SJCRH30 (cell line): Measurements from ENCODE around the gene LRRTM4. TPM values are rescaled to one million over a fixed set of nuclear protein-coding genes. Genes with fewer than 3 reads are reported as not detected.

ENCODE experiments used
- DNase-seq, 2 experiments: peaks; one replicate each; pipeline ENCODE4 v3.0.0-alpha.2; 2015 to 2020
- H3K27ac ChIP-seq: fragments of 250-450 bp; sonication (Bioruptor Pico); 2 replicates; pipeline ENCODE4 v1.5.1; 2020; ENCODE audit warnings: mild to moderate bottlenecking, moderate library complexity
- H3K27me3 ChIP-seq: fragments of 250-450 bp; sonication (Bioruptor Pico); 2 replicates; pipeline ENCODE4 v1.5.1; 2020; ENCODE audit warnings: mild to moderate bottlenecking, moderate library complexity
- H3K36me3 ChIP-seq: fragments of 250-450 bp; sonication (Bioruptor Pico); 2 replicates; pipeline ENCODE4 v1.5.1; 2020; ENCODE audit warnings: mild to moderate bottlenecking, moderate library complexity
- H3K4me1 ChIP-seq: fragments of 250-450 bp; sonication (Bioruptor Pico); 2 replicates; pipeline ENCODE4 v1.5.1; 2020; ENCODE audit warnings: mild to moderate bottlenecking, moderate library complexity
- H3K4me3 ChIP-seq: fragments of 250-450 bp; sonication (Bioruptor Pico); 2 replicates; pipeline ENCODE4 v1.5.1; 2020; ENCODE audit warnings: mild to moderate bottlenecking, moderate library complexity
- H3K9me3 ChIP-seq: fragments of 250-450 bp; sonication (Bioruptor Pico); replicated peaks from 2 replicates; pipeline ENCODE4 v1.5.1; 2020; ENCODE audit warnings: mild to moderate bottlenecking, moderate library complexity
- total RNA-seq: library from RNA; depleted of rRNA; stranded (reverse); fragments of >200 nt; shearing (Covaris generic); gene quantifications from 2 replicates; pipeline ENCODE4 v1.2.3, GENCODE V29; 2014

LRRTM4 gene
- total RNA-seq, 1 experiment from 2014 or later, result not detected

GRCh38 chr2:77013953-77014352, 508.2 kb downstream of the LRRTM4 start:
- no peak for DNase-seq
- H3K27ac ChIP-seq, result no peak overlapping the region
- H3K27me3 ChIP-seq, result no peaks in the 10 kb centered on the region
- no peaks in the 10 kb centered on the region for H3K4me1 ChIP-seq
- no peak overlapping the region for H3K4me3 ChIP-seq
- no peaks in the 10 kb centered on the region for H3K36me3 ChIP-seq
- no peaks in the 10 kb centered on the region for H3K9me3 ChIP-seq

GRCh38 chr2:77013457-77013856, 508.7 kb downstream of the LRRTM4 start:
- Histone ChIP-seq H3K36me3 (no peaks in the 10 kb centered on the region), H3K27ac (no peak overlapping the region), H3K9me3 (no peaks in the 10 kb centered on the region), H3K4me3 (no peak overlapping the region), H3K27me3 (no peaks in the 10 kb centered on the region), H3K4me1 (no peaks in the 10 kb centered on the region)
- no peak for DNase-seq

- Histone ChIP-seq H3K4me3 (no peak overlapping the region), H3K9me3 (no peaks in the 10 kb centered on the region), H3K27ac (no peak overlapping the region), H3K27me3 (no peaks in the 10 kb centered on the region), H3K36me3 (no peaks in the 10 kb centered on the region), H3K4me1 (no peaks in the 10 kb centered on the region)
- no peak for DNase-seq
Observed at GRCh38 chr2:77009307-77009706, 512.9 kb downstream of the LRRTM4 start.

DNA sequence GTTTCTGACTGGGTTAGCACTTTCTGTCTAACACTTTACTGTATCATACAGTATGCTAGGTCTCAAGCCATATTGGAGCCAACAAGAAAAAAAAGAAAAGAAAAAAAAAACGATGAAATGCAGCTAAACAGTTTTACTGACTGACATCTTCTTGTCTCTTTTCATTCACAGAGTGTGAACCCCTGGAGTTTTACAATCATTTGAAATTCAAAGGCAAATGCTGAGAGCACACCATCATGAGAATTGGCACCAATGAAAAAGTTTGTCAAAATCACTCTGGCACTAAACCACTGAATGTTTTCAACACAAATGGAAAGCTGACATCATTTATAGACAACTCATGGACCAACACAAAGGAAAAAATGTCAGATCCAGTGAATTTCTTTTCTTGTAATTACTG, 513.3 kb downstream of the LRRTM4 start:
- DNase-seq, result no peak
- no peak overlapping the region for H3K4me3 ChIP-seq
- H3K4me1 ChIP-seq, result no peaks in the 10 kb centered on the region
- no peaks in the 10 kb centered on the region for H3K27me3 ChIP-seq
- H3K9me3 ChIP-seq, result no peaks in the 10 kb centered on the region
- no peaks in the 10 kb centered on the region for H3K36me3 ChIP-seq
- H3K27ac ChIP-seq, result no peak overlapping the region

DNA sequence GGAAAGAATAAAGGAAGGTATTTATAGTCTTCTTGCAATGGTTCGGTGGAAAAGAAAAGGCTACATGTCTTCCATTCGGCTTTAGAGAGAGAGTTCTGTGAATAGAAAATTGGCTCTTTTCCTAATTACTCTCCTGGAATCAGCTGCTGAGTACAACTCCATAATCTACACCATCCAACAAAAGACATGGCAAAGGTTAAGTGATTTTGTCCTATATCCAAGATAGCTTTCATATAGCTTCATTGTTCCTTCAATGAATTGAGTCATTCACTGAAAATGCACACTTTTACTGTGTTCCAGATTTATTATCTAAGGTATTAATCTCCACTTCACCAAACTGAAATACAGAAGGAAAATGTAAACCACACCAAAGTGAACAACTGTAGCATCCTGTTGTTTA, 514.5 kb downstream of the LRRTM4 start:
- Histone ChIP-seq H3K27me3 (no peaks in the 10 kb centered on the region), H3K4me3 (no peak overlapping the region), H3K27ac (no peak overlapping the region), H3K4me1 (no peaks in the 10 kb centered on the region), H3K9me3 (no peaks in the 10 kb centered on the region), H3K36me3 (no peaks in the 10 kb centered on the region)
- no peak for DNase-seq

DNA sequence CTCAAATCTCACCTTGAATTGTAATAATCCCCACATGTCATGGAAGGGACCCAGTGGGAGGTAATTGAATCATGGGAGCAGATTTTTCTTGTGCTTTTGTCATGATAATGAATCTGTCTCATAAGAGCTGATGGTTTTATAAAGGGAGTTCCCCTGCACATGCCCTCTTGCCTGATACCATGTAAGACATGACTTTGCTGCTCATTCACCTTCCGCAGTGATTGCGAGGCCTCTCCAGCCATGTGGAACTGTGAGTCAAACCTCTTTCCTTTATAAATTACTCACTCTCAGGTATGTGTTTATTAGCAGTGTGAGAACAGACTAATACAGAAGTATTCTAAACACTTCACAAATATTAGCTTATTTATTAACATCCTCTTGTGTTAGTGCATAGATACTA, 516.7 kb downstream of the LRRTM4 start:
- no peaks in the 10 kb centered on the region for H3K9me3 ChIP-seq
- no peaks in the 10 kb centered on the region for H3K4me1 ChIP-seq
- no peak for DNase-seq
- no peaks in the 10 kb centered on the region for H3K27me3 ChIP-seq
- no peak overlapping the region for H3K27ac ChIP-seq
- H3K36me3 ChIP-seq, result no peaks in the 10 kb centered on the region
- no peak overlapping the region for H3K4me3 ChIP-seq

GRCh38 chr2:77001895-77002294, 520.3 kb downstream of the LRRTM4 start:
- Histone ChIP-seq H3K4me1 (no peaks in the 10 kb centered on the region), H3K27me3 (no peaks in the 10 kb centered on the region), H3K9me3 (no peaks in the 10 kb centered on the region), H3K36me3 (no peaks in the 10 kb centered on the region), H3K4me3 (no peak overlapping the region), H3K27ac (no peak overlapping the region)
- no peak for DNase-seq

DNA sequence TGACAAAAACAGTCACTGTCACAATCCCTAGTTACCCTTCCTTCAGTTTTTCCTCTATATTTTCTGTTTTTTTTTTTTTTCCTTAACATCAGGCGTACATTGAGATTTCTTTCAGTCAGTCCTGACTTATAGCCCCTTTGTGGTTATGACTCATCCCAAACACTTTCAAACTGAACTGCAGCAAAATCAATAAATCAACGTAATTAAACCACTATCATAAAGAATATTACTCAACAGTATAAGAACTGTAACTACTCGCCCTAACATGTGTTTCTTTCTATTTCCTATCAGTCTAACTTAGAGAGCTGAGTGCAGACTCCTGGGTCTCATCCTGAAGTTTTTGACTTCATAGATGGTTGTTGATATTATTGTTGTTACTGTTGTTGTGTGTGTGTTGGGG, 523.5 kb downstream of the LRRTM4 start:
- H3K9me3 ChIP-seq, result no peaks in the 10 kb centered on the region
- no peak overlapping the region for H3K27ac ChIP-seq
- no peak overlapping the region for H3K4me3 ChIP-seq
- H3K27me3 ChIP-seq, result no peaks in the 10 kb centered on the region
- no peaks in the 10 kb centered on the region for H3K4me1 ChIP-seq
- DNase-seq, result no peak
- no peaks in the 10 kb centered on the region for H3K36me3 ChIP-seq

DNA sequence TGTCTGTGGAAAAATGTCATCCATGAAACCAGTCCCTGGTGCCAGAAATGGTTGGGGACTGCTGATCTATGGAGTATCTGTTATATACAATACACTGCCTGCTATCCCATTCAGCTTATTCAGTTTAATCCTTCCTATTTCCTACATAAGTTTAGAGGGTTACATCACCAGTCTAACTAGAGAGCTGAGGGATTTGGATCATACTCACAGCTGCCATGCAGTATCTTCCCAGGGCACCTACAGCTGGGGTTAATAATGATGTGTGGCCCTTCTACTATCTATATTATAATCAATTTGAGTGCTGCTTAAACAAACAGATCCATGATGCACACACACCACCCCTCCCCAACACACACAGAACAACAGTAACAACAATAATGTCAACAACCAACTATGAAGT, 524.0 kb downstream of the LRRTM4 start:
- H3K4me3 ChIP-seq, result no peak overlapping the region
- no peaks in the 10 kb centered on the region for H3K4me1 ChIP-seq
- no peaks in the 10 kb centered on the region for H3K36me3 ChIP-seq
- peak in 1 of 2 experiments; percentile 12 for DNase-seq
- no peaks in the 10 kb centered on the region for H3K27me3 ChIP-seq
- H3K27ac ChIP-seq, result no peak overlapping the region
- no peaks in the 10 kb centered on the region for H3K9me3 ChIP-seq

DNA sequence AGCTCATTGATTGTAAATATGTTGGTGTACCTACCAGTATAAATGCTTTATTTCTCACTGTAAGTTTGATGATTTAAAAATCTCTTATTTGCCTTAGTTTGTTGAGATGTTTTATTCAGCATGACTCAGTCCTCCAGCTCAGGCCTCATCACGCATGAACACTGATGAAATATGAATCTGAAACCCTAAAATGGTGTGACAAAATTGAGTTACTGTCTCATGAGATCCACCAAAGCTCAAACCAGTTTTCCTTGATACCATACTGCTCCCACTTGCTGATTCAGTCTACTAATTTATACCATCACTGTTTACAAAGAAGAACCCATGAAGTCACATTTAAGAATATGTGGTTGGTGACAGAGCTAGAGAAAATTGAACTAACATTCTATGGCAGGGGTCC, 524.9 kb downstream of the LRRTM4 start:
- Histone ChIP-seq H3K9me3 (no peaks in the 10 kb centered on the region), H3K4me3 (no peak overlapping the region), H3K27ac (no peak overlapping the region), H3K4me1 (no peaks in the 10 kb centered on the region), H3K27me3 (no peaks in the 10 kb centered on the region), H3K36me3 (no peaks in the 10 kb centered on the region)
- no peak for DNase-seq

GRCh38 chr2:76985387-76986136, 536.6 kb downstream of the LRRTM4 start:
- H3K27ac ChIP-seq, result no peak overlapping the region
- no peaks in the 10 kb centered on the region for H3K27me3 ChIP-seq
- H3K36me3 ChIP-seq, result no peaks in the 10 kb centered on the region
- H3K4me1 ChIP-seq, result no peaks in the 10 kb centered on the region
- DNase-seq, result no peak
- H3K4me3 ChIP-seq, result no peak overlapping the region
- H3K9me3 ChIP-seq, result no peaks in the 10 kb centered on the region

- DNase-seq, result no peak
- H3K4me1 ChIP-seq, result no peaks in the 10 kb centered on the region
- no peak overlapping the region for H3K27ac ChIP-seq
- no peaks in the 10 kb centered on the region for H3K36me3 ChIP-seq
- H3K4me3 ChIP-seq, result no peak overlapping the region
- no peaks in the 10 kb centered on the region for H3K27me3 ChIP-seq
- H3K9me3 ChIP-seq, result no peaks in the 10 kb centered on the region
Observed at GRCh38 chr2:76984359-76984758, 537.8 kb downstream of the LRRTM4 start.

- no peaks in the 10 kb centered on the region for H3K36me3 ChIP-seq
- no peaks in the 10 kb centered on the region for H3K27me3 ChIP-seq
- no peak overlapping the region for H3K27ac ChIP-seq
- DNase-seq, result no peak
- no peaks in the 10 kb centered on the region; the same call in 1 of the 2 replicates for H3K9me3 ChIP-seq
- no peak overlapping the region for H3K4me3 ChIP-seq
- no peaks in the 10 kb centered on the region for H3K4me1 ChIP-seq
Observed at GRCh38 chr2:76980067-76980787, 541.9 kb downstream of the LRRTM4 start.

- DNase-seq, result no peak
- Histone ChIP-seq H3K36me3 (no peaks in the 10 kb centered on the region), H3K27me3 (no peaks in the 10 kb centered on the region), H3K4me3 (no peak overlapping the region), H3K4me1 (no peaks in the 10 kb centered on the region), H3K27ac (no peak overlapping the region), H3K9me3 (no peaks in the 10 kb centered on the region; the same call in 1 of the 2 replicates)
Observed at GRCh38 chr2:76977846-76978727, 544.1 kb downstream of the LRRTM4 start.

GRCh38 chr2:76975752-76976151, 546.4 kb downstream of the LRRTM4 start:
- no peaks in the 10 kb centered on the region for H3K27me3 ChIP-seq
- no peaks in the 10 kb centered on the region for H3K4me1 ChIP-seq
- no peaks in the 10 kb centered on the region; the same call in 1 of the 2 replicates for H3K9me3 ChIP-seq
- no peaks in the 10 kb centered on the region for H3K36me3 ChIP-seq
- H3K4me3 ChIP-seq, result no peak overlapping the region
- no peak for DNase-seq
- H3K27ac ChIP-seq, result no peak overlapping the region
